Measurements from ENCODE around the gene KIF1B.

GRCh38 chr1:10378081-10378841, 167.9 kb downstream of the KIF1B start:
- TF ChIP-seq, protein P1, sequence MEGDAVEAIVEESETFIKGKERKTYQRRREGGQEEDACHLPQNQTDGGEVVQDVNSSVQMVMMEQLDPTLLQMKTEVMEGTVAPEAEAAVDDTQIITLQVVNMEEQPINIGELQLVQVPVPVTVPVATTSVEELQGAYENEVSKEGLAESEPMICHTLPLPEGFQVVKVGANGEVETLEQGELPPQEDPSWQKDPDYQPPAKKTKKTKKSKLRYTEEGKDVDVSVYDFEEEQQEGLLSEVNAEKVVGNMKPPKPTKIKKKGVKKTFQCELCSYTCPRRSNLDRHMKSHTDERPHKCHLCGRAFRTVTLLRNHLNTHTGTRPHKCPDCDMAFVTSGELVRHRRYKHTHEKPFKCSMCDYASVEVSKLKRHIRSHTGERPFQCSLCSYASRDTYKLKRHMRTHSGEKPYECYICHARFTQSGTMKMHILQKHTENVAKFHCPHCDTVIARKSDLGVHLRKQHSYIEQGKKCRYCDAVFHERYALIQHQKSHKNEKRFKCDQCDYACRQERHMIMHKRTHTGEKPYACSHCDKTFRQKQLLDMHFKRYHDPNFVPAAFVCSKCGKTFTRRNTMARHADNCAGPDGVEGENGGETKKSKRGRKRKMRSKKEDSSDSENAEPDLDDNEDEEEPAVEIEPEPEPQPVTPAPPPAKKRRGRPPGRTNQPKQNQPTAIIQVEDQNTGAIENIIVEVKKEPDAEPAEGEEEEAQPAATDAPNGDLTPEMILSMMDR (IDR thresholded peaks at IDR 0.05 in 2 of 3, conservative IDR thresholded peaks at IDR 0.05 in 1 of 3; ENCODE audit: control insufficient read depth in 2 of 3, extremely low read depth in 1 of 3, insufficient read depth in 1 of 3, low read depth in 3 of 3, low read length in 3 of 3) = no peak
- TF ChIP-seq ESRRA (IDR thresholded peaks at IDR 0.05; ENCODE audit: low read length) (no peak), HDAC6 (IDR thresholded peaks at IDR 0.05; ENCODE audit: unreplicated experiment) (no peak), POLR2A (IDR thresholded peaks at IDR 0.05; ENCODE audit: low read depth, low read length) (no peak)
- TF ChIP-seq, protein P2, sequence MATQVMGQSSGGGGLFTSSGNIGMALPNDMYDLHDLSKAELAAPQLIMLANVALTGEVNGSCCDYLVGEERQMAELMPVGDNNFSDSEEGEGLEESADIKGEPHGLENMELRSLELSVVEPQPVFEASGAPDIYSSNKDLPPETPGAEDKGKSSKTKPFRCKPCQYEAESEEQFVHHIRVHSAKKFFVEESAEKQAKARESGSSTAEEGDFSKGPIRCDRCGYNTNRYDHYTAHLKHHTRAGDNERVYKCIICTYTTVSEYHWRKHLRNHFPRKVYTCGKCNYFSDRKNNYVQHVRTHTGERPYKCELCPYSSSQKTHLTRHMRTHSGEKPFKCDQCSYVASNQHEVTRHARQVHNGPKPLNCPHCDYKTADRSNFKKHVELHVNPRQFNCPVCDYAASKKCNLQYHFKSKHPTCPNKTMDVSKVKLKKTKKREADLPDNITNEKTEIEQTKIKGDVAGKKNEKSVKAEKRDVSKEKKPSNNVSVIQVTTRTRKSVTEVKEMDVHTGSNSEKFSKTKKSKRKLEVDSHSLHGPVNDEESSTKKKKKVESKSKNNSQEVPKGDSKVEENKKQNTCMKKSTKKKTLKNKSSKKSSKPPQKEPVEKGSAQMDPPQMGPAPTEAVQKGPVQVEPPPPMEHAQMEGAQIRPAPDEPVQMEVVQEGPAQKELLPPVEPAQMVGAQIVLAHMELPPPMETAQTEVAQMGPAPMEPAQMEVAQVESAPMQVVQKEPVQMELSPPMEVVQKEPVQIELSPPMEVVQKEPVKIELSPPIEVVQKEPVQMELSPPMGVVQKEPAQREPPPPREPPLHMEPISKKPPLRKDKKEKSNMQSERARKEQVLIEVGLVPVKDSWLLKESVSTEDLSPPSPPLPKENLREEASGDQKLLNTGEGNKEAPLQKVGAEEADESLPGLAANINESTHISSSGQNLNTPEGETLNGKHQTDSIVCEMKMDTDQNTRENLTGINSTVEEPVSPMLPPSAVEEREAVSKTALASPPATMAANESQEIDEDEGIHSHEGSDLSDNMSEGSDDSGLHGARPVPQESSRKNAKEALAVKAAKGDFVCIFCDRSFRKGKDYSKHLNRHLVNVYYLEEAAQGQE (IDR thresholded peaks at IDR 0.05; ENCODE audit: low read depth, low read length) = no peak
